ENCODE measurements around the gene MAP3K20. TPM values are rescaled to one million over a fixed set of nuclear protein-coding genes. Genes with fewer than 3 reads are reported as not detected.
"Not testable (repeated sequence)": the region's sequence is repeated elsewhere in the genome, so short reads cannot be mapped to it uniquely, and the experiment has no call there.

The MAP3K20 gene
- total RNA-seq, 3 donors from 2014 or later = 5.9 to 8.6 (median 6.8) TPM

DNA sequence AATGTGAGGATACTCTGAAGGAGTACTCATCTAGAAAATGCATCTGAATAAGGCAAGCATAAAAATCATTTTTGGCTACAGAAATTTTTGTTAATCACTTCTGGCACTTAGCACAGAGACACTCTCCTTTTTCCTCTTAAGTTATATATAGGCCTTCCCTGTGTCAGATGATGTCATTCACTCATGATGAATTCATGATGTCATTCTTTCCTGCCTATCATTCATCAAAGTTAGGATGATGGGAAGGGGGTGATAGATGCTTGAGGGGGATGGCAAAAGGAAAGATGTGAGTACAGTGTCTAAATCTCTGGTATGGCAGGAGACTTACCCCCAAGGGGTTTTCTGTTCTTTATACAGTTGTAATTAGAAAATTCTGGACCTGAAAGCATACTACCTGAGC is 42.0 kb downstream of the MAP3K20 start:
- no peaks in the 10 kb centered on the region for H3K36me3 Mint-ChIP-seq (ENCODE audit: insufficient read depth)
- H3K27me3 Mint-ChIP-seq (ENCODE audit: low read depth) = peaks cover 2% of the 10 kb centered on the region
- H3K4me1 Mint-ChIP-seq (ENCODE audit: low read depth) = no peaks in the 10 kb centered on the region
- H3K9me3 Mint-ChIP-seq = no peaks in the 10 kb centered on the region
- DNase-seq = no peak
- no peak for ATAC-seq
- H3K4me3 Mint-ChIP-seq = no peak overlapping the region

DNA sequence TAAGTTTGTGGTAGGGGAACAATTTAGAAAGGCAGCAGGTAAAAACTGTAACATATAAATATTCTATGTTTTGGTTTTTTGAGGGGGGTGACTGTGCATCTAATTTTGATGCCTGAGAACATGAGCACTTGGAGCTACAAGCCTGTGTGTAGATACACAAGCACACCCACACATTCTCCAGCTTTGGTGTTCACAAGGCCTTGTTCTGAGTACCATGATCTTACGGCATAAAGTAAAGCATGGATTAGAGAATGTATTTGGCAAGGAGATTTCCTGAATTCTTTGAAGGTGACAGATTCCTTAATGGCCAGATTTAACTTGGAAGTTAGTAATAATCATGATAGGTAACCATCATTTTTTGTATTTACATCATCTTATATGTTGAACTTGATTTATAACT is 42.7 kb downstream of the MAP3K20 start:
- DNase-seq = no peak
- H3K9me3 Mint-ChIP-seq = no peaks in the 10 kb centered on the region
- no peaks in the 10 kb centered on the region for H3K36me3 Mint-ChIP-seq (ENCODE audit: insufficient read depth)
- peaks cover 3% of the 10 kb centered on the region for H3K4me1 Mint-ChIP-seq (ENCODE audit: low read depth)
- no peak for ATAC-seq
- H3K4me3 Mint-ChIP-seq = no peak overlapping the region
- peaks cover 2% of the 10 kb centered on the region for H3K27me3 Mint-ChIP-seq (ENCODE audit: low read depth)

DNA sequence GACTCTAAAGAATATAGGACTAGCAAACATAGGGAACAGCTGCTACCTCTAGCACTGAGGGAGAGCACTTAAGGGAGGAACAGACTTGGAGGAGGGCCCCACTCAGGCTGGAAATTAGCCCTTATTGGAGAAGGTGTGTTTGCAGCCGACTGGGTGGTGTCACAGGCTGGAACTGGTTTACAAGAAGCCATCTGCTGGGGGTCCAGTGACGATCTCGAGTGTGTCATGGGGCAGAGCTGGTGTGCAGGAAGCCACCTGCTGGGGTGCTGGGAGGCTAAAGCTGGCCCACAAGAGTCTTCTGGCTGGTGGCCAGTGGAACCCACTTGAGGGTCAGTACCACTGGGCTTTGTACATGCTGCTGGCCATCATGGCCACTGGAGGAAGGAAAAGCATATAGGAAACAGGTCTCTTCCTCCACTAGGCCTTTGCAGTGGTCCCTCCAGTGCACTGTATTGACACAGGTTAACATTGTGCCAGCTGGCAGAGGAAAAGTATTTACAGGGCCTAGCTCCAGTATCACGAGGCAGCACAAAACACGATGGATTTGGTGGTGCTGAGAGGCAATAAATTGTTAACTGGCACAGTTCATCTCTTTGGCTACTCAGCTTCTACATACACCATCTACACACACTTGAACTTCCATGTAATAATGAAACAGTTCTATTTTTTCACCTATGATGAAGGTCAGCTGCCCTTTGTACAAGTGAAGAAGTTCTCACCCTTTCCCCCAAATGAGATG is 43.6 kb downstream of the MAP3K20 start:
- no peak overlapping the region for H3K4me3 Mint-ChIP-seq
- ATAC-seq = no peak
- H3K4me1 Mint-ChIP-seq (ENCODE audit: low read depth) = peaks cover 3% of the 10 kb centered on the region
- DNase-seq = no peak
- H3K36me3 Mint-ChIP-seq (ENCODE audit: insufficient read depth) = no peaks in the 10 kb centered on the region
- H3K27me3 Mint-ChIP-seq (ENCODE audit: low read depth) = peaks cover 2% of the 10 kb centered on the region
- no peaks in the 10 kb centered on the region for H3K9me3 Mint-ChIP-seq

DNA sequence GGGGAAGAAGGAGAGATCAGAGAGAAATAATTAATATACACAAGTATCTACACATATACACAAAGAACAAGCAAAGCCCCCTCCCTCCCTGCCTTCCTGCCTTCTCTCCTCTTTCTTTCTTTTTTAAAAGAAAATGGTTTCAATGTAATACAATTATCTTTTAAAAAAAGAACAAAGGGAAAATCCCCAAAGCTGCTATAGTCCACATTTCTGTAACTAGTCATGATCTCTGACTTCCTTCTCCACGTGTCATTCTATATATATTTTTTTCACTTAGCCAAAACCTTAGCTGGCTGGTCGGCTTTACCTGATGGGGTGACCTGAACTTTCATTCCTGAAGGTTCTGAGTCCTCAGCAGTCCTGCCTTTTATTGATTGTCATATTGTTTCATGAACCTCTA is 44.3 kb downstream of the MAP3K20 start:
- H3K4me1 Mint-ChIP-seq (ENCODE audit: low read depth) = peaks cover 3% of the 10 kb centered on the region
- H3K9me3 Mint-ChIP-seq = no peaks in the 10 kb centered on the region
- no peak overlapping the region for H3K4me3 Mint-ChIP-seq
- H3K36me3 Mint-ChIP-seq (ENCODE audit: insufficient read depth) = no peaks in the 10 kb centered on the region
- peaks cover 2% of the 10 kb centered on the region for H3K27me3 Mint-ChIP-seq (ENCODE audit: low read depth)
- no peak for DNase-seq
- no peak for ATAC-seq

GRCh38 chr2:173122936-173123335 is 47.3 kb downstream of the MAP3K20 start:
- H3K9me3 Mint-ChIP-seq = no peaks in the 10 kb centered on the region
- DNase-seq = no peak
- H3K4me1 Mint-ChIP-seq (ENCODE audit: low read depth) = peaks cover 3% of the 10 kb centered on the region
- no peak for ATAC-seq
- H3K27me3 Mint-ChIP-seq (ENCODE audit: low read depth) = no peaks in the 10 kb centered on the region
- no peak overlapping the region for H3K4me3 Mint-ChIP-seq
- H3K36me3 Mint-ChIP-seq (ENCODE audit: insufficient read depth) = no peaks in the 10 kb centered on the region

GRCh38 chr2:173124441-173124840 is 48.8 kb downstream of the MAP3K20 start:
- no peaks in the 10 kb centered on the region for H3K36me3 Mint-ChIP-seq (ENCODE audit: insufficient read depth)
- H3K9me3 Mint-ChIP-seq = no peaks in the 10 kb centered on the region

GRCh38 chr2:173126819-173127218 is 51.2 kb downstream of the MAP3K20 start:
- Mint-ChIP-seq H3K9me3 (no peaks in the 10 kb centered on the region), H3K4me1 (ENCODE audit: low read depth) (peaks cover 4% of the 10 kb centered on the region), H3K4me3 (no peak overlapping the region), H3K36me3 (ENCODE audit: insufficient read depth) (no peaks in the 10 kb centered on the region), H3K27me3 (ENCODE audit: low read depth) (no peaks in the 10 kb centered on the region)
- DNase-seq (no peak), ATAC-seq (no peak)

More at GRCh38 chr2:173124441-173124840, 48.8 kb downstream of the MAP3K20 start:
- DNase-seq = no peak
- H3K4me3 Mint-ChIP-seq = no peak overlapping the region
- peaks cover 3% of the 10 kb centered on the region for H3K4me1 Mint-ChIP-seq (ENCODE audit: low read depth)
- H3K27me3 Mint-ChIP-seq (ENCODE audit: low read depth) = no peaks in the 10 kb centered on the region
- no peak for ATAC-seq

- DNase-seq; H3K4me1 Mint-ChIP-seq (ENCODE audit: low read depth); H3K4me3 Mint-ChIP-seq; H3K9me3 Mint-ChIP-seq; H3K27me3 Mint-ChIP-seq (ENCODE audit: low read depth); ATAC-seq; H3K36me3 Mint-ChIP-seq (ENCODE audit: insufficient read depth): not testable (repeated sequence)
Observed at GRCh38 chr2:173128132-173128531, 52.5 kb downstream of the MAP3K20 start.

DNA sequence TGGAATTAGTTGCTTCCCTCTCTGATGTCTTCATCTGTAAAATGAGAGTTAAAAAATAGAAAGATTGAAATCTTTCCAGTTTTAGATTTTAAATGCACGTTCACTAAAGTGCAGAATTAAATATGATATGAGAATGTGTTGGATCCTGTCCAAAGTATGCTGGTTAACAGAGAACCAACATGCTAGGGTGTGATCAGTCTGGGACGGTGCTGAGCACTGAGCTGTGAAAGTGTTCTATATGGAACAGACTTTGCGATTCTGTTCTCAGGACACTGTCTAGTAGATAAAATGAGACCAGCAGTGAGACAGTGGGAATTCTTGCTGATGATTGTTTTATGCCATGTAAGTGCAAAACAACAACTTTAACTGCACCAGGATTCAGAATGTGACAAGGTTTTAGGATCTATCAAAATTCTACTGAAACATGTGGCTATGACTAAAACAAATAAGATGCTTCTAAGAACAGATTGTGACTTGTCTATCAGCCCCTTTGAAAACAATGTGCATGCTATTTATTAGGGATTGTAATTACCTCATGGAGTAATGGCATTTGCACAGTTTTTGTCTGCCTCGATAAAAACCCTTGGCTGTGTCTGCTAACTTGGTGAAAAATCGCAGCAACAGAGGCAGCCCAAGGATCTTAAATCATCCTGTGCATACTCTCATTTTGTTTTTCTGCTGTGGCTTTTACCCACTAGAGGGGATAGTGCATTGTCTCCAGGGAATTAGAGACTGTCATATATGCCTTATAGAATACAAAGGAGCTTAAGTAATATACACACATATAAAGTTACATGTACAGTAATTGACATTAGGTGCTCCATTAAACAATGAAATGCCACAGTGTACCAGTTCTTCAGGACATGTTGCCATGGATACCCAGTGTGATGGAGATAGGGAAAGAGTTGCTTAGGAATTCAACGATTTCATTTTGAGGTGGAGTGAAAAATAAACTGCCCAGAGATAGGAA is 55.1 kb downstream of the MAP3K20 start:
- DNase-seq (no peak), ATAC-seq (no peak)
- Mint-ChIP-seq H3K27me3 (ENCODE audit: low read depth) (peaks cover 13% of the 10 kb centered on the region), H3K9me3 (no peaks in the 10 kb centered on the region), H3K4me1 (ENCODE audit: low read depth) (peaks cover 21% of the 10 kb centered on the region), H3K4me3 (no peak overlapping the region), H3K36me3 (ENCODE audit: insufficient read depth) (no peaks in the 10 kb centered on the region)

- Mint-ChIP-seq H3K27me3 (ENCODE audit: low read depth) (peaks cover 13% of the 10 kb centered on the region), H3K4me1 (ENCODE audit: low read depth) (peaks cover 38% of the 10 kb centered on the region), H3K4me3 (no peak overlapping the region), H3K36me3 (ENCODE audit: insufficient read depth) (no peaks in the 10 kb centered on the region), H3K9me3 (no peaks in the 10 kb centered on the region)
- ATAC-seq (no peak), DNase-seq (no peak)
Observed at GRCh38 chr2:173132531-173132930, 56.9 kb downstream of the MAP3K20 start.

DNA sequence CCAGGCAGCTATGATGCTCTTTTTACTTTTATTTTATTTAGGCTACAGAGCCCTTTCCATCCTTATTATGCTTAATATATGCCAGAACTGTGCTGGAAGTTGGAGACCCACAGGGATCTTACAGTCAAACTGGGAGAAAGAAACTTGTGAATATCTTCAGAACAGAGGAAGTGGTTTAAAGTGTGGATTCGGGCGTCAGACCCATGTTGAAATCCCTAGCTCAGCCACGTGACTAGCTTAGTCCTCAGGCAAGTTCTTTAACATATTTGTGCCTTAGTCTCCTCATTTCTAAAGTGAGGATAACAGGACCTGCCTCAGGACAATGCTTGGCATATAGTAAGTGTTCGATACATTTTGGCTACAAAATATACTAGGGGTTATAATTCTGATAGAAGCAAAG is 59.1 kb downstream of the MAP3K20 start:
- Mint-ChIP-seq H3K9me3 (no peaks in the 10 kb centered on the region), H3K4me1 (ENCODE audit: low read depth) (peaks cover 38% of the 10 kb centered on the region), H3K36me3 (ENCODE audit: insufficient read depth) (no peaks in the 10 kb centered on the region), H3K4me3 (no peak overlapping the region), H3K27me3 (ENCODE audit: low read depth) (peaks cover 13% of the 10 kb centered on the region)
- no peak for DNase-seq
- no peak for ATAC-seq

GRCh38 chr2:173136067-173136466 is 60.4 kb downstream of the MAP3K20 start:
- peaks cover 38% of the 10 kb centered on the region for H3K4me1 Mint-ChIP-seq (ENCODE audit: low read depth)
- no peak for ATAC-seq
- DNase-seq = no peak
- peaks cover under 1% of the 10 kb centered on the region for H3K9me3 Mint-ChIP-seq
- H3K27me3 Mint-ChIP-seq (ENCODE audit: low read depth) = peaks cover 13% of the 10 kb centered on the region
- H3K36me3 Mint-ChIP-seq (ENCODE audit: insufficient read depth) = peaks cover under 1% of the 10 kb centered on the region
- H3K4me3 Mint-ChIP-seq = no peak overlapping the region

DNA sequence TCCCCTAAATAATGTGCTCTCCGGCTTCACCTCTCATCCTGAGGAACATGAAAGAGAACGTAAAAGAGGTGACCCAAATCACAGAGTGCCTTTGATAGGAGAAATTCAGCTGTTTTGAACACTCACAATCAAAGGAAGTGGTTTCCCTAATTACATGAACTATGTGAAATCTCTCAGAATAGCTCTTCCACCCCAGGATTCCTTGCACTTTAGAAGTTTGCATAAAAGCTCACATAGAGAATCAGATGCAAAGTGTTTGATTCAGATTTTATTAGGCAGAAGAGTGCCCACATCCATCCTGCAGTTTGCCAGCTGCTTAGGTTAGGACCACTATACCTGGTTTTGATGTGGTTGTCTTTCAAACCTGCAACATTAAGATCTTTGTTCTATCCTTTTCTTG is 61.0 kb downstream of the MAP3K20 start:
- DNase-seq = no peak
- H3K9me3 Mint-ChIP-seq = peaks cover 6% of the 10 kb centered on the region
- H3K36me3 Mint-ChIP-seq (ENCODE audit: insufficient read depth) = peaks cover 3% of the 10 kb centered on the region
- ATAC-seq = no peak
- peaks cover 16% of the 10 kb centered on the region for H3K27me3 Mint-ChIP-seq (ENCODE audit: low read depth)
- peaks cover 38% of the 10 kb centered on the region for H3K4me1 Mint-ChIP-seq (ENCODE audit: low read depth)
- H3K4me3 Mint-ChIP-seq = no peak overlapping the region

- H3K27me3 Mint-ChIP-seq (ENCODE audit: low read depth) = peaks cover 15% of the 10 kb centered on the region
- peaks cover 4% of the 10 kb centered on the region for H3K36me3 Mint-ChIP-seq (ENCODE audit: insufficient read depth)
- H3K9me3 Mint-ChIP-seq = peaks cover 7% of the 10 kb centered on the region
- ATAC-seq = no peak
- no peak overlapping the region for H3K4me3 Mint-ChIP-seq
- H3K4me1 Mint-ChIP-seq (ENCODE audit: low read depth) = peaks cover 36% of the 10 kb centered on the region
- DNase-seq = no peak
Observed at GRCh38 chr2:173137610-173138009, 62.0 kb downstream of the MAP3K20 start.

GRCh38 chr2:173138962-173139361 is 63.3 kb downstream of the MAP3K20 start:
- H3K27me3 Mint-ChIP-seq (ENCODE audit: low read depth) = peaks cover 15% of the 10 kb centered on the region
- peaks cover 7% of the 10 kb centered on the region for H3K9me3 Mint-ChIP-seq
- peaks cover 30% of the 10 kb centered on the region for H3K4me1 Mint-ChIP-seq (ENCODE audit: low read depth)
- DNase-seq (no peak), ATAC-seq (no peak)
- H3K36me3 Mint-ChIP-seq (ENCODE audit: insufficient read depth) = peaks cover 4% of the 10 kb centered on the region
- H3K4me3 Mint-ChIP-seq = no peak overlapping the region
